Epithelial cell of esophagus (primary cell): Measurements from ENCODE around the gene IRS2.

Experiments used
- DNase-seq: peaks from one replicate; pipeline ENCODE4 v3.0.0; 2010; ENCODE audit warnings: low read depth
- H3K4me3 ChIP-seq: 2 replicates; pipeline ENCODE4 v1.5.1; 2011; ENCODE audit warnings: mild to moderate bottlenecking, low read length, control low read depth
- CTCF ChIP-seq: IDR thresholded peaks from 2 replicates; pipeline ENCODE4 v1.5.1; 2011; ENCODE audit warnings: low read depth, mild to moderate bottlenecking, low read length, control low read depth, inconsistent platforms; ENCODE audit not compliant: insufficient read depth; ENCODE audit errors: missing control alignments

The IRS2 gene

GRCh38 chr13:109813663-109814062, 27.3 kb upstream of the IRS2 start:
- DNase-seq: no peak
- no peak for TF ChIP-seq CTCF
- no peak overlapping the region for H3K4me3 ChIP-seq

GRCh38 chr13:109812382-109812781, 26.0 kb upstream of the IRS2 start:
- DNase-seq: no peak
- TF ChIP-seq CTCF: no peak
- H3K4me3 ChIP-seq: no peak overlapping the region

- H3K4me3 ChIP-seq: no peak overlapping the region
- DNase-seq: no peak
- TF ChIP-seq CTCF: no peak
Observed at GRCh38 chr13:109810761-109811510, 24.6 kb upstream of the IRS2 start.

- DNase-seq: no peak
- H3K4me3 ChIP-seq: no peak overlapping the region
- no peak for TF ChIP-seq CTCF
Observed at GRCh38 chr13:109809216-109809932, 23.0 kb upstream of the IRS2 start.

GRCh38 chr13:109807345-109807744, 21.0 kb upstream of the IRS2 start:
- TF ChIP-seq CTCF: no peak
- no peak for DNase-seq

GRCh38 chr13:109804654-109805053, 18.3 kb upstream of the IRS2 start:
- DNase-seq: no peak
- TF ChIP-seq CTCF: no peak
- no peak overlapping the region for H3K4me3 ChIP-seq

More at GRCh38 chr13:109807345-109807744, 21.0 kb upstream of the IRS2 start:
- no peak overlapping the region for H3K4me3 ChIP-seq
